Measurements from ENCODE around the gene PLXNB1.

DNA sequence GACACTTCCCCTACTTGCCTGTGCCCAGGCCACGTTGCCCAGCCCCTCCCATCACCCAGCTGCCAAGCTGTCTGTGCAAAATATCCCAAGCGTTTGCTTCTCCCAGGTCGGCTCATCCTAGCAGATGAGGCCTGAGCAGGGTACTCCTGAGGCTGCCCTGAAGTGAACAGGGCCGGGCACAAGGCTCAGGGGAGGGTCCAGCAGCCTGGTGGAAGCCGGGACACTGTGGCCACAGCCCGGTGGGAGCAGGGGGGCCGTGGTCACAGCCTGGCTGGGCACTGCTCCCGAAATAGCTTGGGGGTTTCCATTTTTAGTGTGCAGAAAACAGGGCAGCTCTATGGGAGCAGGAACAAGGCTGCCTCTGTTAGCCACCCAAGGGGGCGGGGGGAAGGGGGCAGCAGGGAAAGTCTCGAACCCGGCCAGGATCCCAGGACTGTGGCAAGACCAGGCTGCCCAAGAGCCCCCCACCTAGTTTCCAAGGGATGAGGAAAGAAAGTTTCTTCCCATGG, 3.4 kb downstream of the PLXNB1 start:
- no peak for TF ChIP-seq REST (IDR thresholded peaks at IDR 0.05)
- TF ChIP-seq MYC (IDR thresholded peaks at IDR 0.05; ENCODE audit: borderline replicate concordance, low read length), result no peak
- TF ChIP-seq RAD21 (conservative IDR thresholded peaks at IDR 0.05 in 1 of 2, IDR thresholded peaks at IDR 0.05 in 1 of 2), result no peak
- no peak for TF ChIP-seq CTCF (IDR thresholded peaks at IDR 0.05)
- TF ChIP-seq CBX8 (IDR thresholded peaks at IDR 0.05), result no peak
- TF ChIP-seq JUN (IDR thresholded peaks at IDR 0.05), result no peak
- no peak for TF ChIP-seq KDM1A (IDR thresholded peaks at IDR 0.05; ENCODE audit: low read depth)
- no peak for TF ChIP-seq POLR2A (IDR thresholded peaks at IDR 0.05; ENCODE audit: low read length)
- no peak for TF ChIP-seq MAZ (IDR thresholded peaks at IDR 0.05; ENCODE audit: borderline replicate concordance, low read depth, low read length)
- no peak for TF ChIP-seq HDAC2 (IDR thresholded peaks at IDR 0.05)

All from A549 (cell line).